CD4-positive, alpha-beta T cell treated with Interleukin-4 for 4 hours (primary cell): Measurements from ENCODE around the gene ANKS3.
A peak's percentile ranks its signal among the peaks of the same experiment; 100 is the strongest.

Source experiments
- DNase-seq: peaks from one replicate; pipeline ENCODE4 v3.0.0-alpha.2; 2020

Gene ANKS3

GRCh38 chr16:4723071-4723767 lies 10.9 kb downstream of the ANKS3 start:
- no peak for DNase-seq

- no peak for DNase-seq
Measured at GRCh38 chr16:4718466-4718865, 15.6 kb downstream of the ANKS3 start.

GRCh38 chr16:4714996-4715395 lies 19.1 kb downstream of the ANKS3 start:
- DNase-seq = no peak

DNA sequence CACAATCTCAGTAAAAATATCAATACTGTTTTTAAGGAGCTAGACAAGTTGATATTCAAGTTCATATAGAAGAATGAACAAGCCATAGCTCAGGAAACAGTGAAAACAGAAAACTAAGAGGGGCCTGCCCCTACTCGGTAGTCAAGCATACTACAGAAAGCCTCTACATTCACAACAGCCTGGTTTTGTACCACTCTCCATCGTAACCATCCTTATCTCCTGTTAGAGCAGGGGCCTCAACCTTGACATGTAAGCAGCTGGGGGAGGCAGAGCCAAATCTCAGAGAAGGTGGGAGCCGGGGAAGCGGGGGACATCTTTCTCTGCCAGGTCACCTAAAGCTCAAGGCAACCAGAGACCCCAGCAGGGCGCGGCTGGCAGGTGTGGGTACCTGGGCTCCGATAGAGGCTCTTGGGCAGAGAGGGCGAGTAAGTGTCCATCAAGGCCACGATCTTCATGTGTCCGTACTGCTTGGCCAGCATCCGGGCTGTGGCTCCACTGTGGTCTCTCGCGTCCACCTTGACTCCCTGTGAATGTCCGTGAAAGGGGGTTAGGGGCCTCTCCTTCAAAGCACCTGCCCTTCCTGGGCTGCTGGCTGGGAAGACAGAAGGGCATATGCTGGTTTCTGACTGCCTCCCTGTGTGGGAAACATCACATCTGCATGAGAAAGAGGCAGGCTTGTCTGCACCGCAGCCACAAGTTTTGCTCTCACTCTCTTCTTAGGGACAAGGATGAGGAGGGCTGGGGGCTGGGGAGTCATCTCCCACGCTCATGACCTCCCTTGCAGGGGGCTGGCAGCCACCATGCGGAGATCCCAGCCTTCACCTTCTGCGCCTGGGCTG lies 20.2 kb downstream of the ANKS3 start:
- no peak for DNase-seq

DNA sequence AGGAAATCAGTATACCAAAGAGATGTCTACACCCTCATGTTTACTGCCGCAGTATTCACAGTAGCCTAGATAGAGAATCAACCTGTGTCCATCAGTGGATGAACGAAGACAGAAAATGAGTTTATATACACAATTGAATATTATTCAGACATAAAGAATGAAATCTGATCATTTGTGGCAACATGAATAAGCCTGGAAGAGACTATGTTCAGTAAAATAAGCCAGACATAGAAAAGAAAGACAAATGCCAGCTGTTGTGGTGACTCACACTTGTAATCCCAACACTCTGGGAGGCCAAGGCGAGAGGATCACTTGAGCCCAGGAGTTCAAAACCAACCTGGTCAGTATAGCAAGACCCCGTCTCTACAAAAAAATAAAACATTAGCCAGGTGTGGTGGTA lies 24.6 kb downstream of the ANKS3 start:
- DNase-seq = no peak

DNA sequence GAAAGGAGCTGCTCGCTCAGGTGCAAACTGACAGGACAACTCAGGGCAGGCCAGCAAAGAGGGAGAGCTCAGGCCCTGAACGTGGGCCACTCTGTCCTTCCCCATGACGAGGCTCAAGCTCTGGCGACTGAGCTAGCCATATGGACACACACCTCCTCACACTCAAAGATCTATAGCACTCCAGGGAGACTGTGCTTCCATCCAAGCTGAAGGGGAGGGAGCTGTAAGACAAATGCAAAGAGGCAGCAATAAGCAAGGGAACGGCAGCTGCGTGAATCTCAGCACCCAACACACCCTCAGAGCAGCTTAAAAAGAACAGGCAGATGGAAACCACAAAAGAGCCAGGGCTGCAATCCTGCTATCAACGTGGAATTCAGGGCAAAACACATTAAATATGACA lies 27.2 kb downstream of the ANKS3 start:
- no peak for DNase-seq

- no peak for DNase-seq
Measured at GRCh38 chr16:4704913-4705312, 29.2 kb downstream of the ANKS3 start.

DNA sequence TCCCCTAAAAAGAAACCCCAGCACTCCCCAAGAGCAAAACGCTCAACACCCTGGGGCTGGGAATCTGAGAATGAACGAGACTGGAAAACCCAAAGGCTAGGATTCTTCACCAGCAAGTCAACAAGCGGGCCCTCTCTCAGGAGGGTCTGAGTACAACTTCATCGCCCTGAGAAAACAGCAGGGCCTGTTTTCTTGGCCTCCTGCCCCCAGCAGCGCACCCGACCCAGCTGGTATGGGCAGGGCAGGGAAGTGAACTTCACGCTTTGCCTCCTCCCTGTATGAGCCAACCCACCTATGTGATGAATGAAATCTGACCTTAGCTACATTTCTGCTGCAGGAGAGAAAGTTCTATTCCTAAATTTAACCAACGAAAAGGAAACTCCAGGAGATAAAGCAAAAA lies 29.6 kb downstream of the ANKS3 start:
- DNase-seq = no peak

- DNase-seq = no peak
Measured at GRCh38 chr16:4703906-4704305, 30.2 kb downstream of the ANKS3 start.

GRCh38 chr16:4702466-4702808 lies 31.6 kb downstream of the ANKS3 start:
- no peak for DNase-seq

DNA sequence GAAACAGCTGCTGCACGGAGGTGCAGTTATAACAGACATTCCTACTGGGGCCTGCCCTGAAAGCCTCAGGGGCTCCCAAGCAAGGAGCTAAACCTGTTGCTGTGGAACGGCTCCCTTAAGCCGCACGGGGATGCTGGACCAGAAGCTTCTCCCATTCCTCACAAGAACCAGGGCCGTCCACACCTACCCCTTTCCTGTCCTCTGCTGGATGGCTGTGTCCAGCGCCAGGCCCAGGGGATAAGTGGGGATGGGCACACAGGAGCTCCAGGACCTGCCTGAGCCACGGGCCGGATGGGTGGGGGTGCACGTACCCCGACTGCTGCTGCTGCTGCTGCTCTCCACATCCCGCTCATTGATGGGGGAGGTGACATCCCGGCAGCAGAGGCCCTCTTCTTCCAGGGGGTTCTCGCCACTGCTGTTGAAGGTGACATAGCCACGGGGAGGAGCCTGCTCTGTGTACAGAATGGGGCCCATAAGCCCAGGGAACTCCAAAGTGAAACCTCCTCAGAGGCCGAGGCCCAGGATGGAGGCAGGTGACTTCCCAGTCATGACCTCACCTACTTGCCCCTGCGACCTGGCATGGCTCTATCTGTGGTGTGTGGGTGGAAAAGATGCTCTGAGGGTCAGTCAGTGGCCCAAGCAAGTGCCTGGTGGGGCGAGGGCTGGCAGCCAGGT lies 32.1 kb downstream of the ANKS3 start:
- DNase-seq = no peak

GRCh38 chr16:4700997-4701743 lies 32.9 kb downstream of the ANKS3 start:
- DNase-seq = no peak

GRCh38 chr16:4700380-4700996 lies 33.6 kb downstream of the ANKS3 start:
- DNase-seq = peak; percentile 62

GRCh38 chr16:4699046-4699556 lies 35.0 kb downstream of the ANKS3 start:
- no peak for DNase-seq

DNA sequence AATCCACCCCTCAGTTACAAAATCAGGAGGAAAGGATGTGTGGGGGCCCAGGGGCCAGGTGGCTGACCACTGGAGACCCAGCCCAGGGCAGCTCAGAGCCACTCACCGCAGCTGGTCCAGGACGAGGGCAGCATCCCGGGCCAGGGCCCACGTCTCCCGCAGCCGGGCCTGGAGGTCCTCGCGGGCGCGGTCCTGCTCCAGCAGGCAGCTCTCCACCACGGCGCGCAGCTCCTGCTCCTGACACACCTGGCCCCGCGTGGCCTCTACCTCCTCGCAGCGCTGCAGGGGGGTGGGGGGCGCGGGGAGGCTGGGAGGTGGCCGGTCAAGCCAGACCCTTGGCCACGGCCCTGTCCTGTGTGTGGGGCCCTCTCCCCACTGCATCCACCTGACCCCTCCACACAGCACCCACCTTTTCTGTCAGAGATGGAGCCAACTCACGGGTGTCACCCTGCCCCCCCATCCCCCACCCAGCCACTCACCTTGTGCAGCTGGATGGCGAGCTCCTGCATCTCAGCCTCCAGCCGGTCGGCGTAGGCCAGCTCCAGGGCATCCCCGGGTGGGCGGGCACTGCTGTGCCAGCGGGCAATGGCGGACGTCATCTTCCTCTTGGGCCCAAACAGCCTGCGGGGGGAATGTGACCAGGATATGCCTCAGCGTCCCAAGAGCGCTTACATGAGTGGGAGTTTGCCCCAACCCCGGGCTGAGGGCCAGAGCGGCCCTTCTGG lies 35.6 kb downstream of the ANKS3 start:
- DNase-seq = no peak

GRCh38 chr16:4697848-4698291 lies 36.2 kb downstream of the ANKS3 start:
- DNase-seq = no peak

GRCh38 chr16:4696905-4697847 lies 36.9 kb downstream of the ANKS3 start:
- no peak for DNase-seq

- no peak for DNase-seq
Measured at GRCh38 chr16:4696172-4696904, 37.7 kb downstream of the ANKS3 start.

GRCh38 chr16:4695473-4696171 lies 38.4 kb downstream of the ANKS3 start:
- DNase-seq = no peak
